HG03103 (cell line): ENCODE measurements around the gene GADL1.

ENCODE experiments used
- ATAC-seq: cut with Tn5 transposase; IDR thresholded peaks from one replicate; pipeline ENCODE4 v1.9.1; 2021; ENCODE audit warnings: low read depth; ENCODE audit not compliant: unreplicated experiment

GADL1 gene, protein sequence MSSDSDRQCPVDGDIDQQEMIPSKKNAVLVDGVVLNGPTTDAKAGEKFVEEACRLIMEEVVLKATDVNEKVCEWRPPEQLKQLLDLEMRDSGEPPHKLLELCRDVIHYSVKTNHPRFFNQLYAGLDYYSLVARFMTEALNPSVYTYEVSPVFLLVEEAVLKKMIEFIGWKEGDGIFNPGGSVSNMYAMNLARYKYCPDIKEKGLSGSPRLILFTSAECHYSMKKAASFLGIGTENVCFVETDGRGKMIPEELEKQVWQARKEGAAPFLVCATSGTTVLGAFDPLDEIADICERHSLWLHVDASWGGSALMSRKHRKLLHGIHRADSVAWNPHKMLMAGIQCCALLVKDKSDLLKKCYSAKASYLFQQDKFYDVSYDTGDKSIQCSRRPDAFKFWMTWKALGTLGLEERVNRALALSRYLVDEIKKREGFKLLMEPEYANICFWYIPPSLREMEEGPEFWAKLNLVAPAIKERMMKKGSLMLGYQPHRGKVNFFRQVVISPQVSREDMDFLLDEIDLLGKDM

DNA sequence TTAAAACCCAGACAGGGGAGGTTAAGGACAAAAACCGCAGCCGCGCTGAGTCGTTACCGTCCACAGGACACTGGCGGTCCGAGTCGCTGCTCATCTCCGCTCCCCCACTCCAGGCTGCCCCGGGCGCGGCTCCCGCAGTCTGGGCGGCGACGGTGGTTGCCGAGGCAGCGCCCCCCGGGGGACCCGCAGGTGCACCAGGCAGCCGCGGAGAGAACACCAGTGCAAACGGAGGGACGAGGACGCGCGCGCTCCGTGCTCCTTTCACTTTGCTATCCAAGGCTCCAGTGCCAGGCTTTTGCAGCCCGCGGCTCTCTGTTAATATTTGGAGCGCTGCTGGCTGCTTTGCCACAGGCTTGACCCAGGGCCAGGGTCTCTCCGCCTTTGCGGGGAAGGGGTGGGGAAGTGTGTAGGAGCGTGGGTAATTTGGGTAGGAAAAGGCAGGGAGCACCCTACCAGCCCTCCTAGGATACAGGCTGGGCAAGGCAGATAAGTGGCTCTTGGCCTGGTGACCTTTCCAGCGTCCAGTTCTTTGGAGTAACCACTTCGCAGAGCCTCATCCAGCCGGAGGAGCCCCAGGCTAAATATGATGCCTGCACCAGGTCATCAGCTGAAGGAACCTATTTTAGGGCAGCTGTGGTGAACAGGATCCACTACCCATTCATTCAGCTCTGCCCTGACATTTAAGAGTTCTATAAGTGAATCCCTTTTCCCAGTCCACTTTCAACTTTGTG lies at the start of gene GADL1:
Gene GADL1 (minus strand): TSS at position 141 of the 731 bp plus-strand sequence. CDS start 47 bp downstream, at position 94.
- ATAC-seq = no peak

DNA sequence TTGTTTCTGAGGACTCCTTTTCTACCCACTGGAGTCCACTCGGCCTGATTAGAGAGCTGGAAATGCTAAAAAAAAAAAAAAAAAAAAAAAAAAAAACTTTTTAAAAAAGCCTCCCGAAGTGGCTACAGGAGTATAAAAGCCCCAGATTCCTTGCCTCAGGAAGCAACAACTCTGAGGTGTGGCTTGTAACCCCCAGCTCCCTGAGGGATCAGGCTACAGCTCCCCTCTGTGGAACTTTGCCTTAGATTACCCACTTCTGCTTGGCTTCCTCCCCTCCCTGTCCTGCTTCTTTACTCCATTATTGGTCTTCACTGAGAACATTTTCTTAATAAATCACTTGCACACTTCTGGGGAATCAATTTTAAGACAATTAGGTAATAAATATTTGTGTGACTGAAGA lies 49.7 kb upstream of the GADL1 start:
- ATAC-seq = no peak

DNA sequence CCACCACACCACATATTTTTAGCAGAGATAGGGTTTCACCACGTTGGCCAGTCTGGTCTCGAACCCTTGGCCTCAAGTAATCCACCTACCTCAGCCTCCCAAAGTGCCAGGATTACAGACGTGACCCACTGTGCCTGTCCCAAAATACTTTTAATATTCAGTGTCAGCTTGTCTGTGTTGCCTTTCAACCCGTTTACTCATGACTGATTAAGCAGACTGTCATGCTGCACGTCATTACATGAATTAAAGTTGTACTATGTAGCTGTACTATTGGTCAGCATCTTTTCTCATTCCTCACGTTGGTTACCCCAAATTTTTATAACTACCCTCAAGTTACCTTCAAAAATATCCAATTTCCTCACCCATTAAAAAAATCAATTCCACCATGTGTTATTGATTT lies 48.7 kb upstream of the GADL1 start:
- no peak for ATAC-seq

DNA sequence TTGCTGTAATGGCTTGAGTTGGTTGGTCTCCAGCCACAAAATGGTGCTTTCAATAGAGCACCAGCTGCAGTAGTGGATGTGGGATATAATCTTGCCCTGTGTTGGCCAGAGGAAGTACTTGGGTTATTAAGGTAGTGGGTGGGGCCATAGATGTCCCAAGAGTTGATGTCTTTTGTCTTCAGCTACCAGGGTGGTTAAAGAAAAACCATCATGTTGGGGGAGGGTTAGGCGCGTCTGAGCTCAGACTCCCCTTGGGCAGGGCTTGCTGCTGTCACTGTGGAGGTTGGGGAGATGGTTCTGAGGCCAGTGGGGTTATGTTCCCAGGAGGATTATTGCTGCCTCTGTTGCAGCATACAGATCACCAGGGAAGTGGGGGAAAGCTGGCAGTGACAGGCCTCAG lies 46.9 kb upstream of the GADL1 start:
- no peak for ATAC-seq

DNA sequence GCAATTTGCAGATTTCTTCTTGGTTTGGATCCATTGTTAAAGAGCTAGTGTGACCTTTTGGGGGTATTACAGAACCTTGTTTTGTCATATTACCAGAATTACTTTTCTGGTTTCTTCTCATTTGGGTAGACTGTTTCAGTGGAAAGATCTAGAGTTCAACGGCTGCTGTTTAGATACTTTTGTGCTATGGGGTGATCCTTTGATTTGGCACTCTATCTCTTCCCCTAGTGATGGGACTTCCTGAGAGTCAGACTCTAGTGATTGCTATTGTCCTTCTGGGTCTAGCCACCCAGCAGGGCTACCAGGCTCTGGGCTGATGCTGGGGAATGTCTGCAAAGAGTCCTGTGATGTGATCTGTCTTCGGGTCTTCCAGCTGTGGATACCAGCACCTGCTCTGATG lies 46.3 kb upstream of the GADL1 start:
- no peak for ATAC-seq

DNA sequence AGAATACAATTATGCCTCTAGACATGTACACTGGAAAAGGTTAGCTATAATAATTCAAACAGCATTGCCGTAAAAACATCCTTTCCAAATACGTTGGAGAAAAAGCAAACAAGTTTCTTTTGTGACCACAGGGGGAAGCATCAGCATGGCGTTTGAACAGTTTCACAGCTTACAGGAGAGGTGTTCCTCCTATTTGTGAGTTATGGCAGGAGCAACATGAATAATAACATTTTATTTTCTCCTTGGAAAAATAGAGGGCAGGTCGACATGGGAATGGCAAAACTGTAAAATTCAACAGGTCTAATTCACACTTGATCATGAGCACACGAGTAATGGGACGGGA lies 39.7 kb upstream of the GADL1 start:
- no peak for ATAC-seq

DNA sequence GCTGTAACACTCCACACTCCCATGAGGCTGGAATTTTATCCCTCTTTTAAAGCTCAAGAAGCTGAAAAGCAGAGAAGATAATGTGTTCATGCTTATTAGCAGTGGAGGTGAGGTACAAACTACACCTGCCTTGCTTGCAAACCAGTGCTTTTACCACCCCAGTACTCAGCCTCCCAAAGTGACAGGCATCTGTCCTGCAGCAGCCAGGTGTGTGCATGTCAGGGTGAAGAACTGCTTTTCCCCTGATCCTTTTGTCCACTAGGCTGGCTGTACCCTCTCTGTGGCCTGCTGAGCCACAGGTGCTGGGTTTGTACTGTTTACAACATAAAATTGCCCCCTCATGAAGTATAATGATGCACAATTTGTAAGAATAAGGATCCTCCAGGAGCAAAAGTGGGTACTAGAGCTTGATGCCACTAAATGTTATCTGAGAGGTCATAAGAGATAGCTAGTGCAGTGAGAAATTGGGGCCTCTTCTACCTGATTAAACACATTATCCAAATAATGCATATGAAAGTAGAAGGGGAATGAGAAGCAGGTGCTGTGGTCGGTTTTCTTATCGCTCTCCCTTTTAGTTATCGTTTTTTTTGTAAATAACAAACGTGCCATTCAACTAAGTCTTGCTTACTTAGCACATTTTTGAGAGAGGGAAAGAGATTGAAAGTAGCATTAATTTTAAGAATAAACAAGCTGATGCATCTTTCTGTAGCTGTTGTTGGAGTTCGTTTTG lies 39.2 kb upstream of the GADL1 start:
- no peak for ATAC-seq

DNA sequence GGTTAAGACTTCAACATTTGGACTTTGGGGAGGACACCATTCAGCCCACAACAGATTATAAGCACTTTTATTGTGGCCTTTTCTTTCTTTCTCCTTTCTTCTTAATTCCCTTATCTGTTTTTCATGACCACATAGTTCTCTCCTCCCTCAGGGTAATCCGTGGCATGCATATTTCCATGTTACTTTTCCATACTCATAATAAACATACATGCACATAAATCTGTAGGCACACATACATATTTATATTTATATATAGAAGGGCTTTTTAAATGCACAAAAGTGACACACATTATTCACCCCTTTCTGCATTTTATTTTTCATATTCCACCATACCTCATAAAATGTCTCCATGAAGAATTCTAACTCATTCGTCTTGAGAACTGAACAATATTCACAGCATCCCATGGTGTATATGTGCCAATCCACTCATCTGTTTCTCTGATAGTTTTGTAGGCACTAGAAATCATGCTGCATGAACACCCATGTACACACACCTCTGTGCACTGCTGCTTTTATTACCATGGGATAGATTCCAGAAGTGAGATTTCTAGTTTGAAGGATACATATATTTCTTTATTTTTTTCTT lies 38.1 kb upstream of the GADL1 start:
- no peak for ATAC-seq

DNA sequence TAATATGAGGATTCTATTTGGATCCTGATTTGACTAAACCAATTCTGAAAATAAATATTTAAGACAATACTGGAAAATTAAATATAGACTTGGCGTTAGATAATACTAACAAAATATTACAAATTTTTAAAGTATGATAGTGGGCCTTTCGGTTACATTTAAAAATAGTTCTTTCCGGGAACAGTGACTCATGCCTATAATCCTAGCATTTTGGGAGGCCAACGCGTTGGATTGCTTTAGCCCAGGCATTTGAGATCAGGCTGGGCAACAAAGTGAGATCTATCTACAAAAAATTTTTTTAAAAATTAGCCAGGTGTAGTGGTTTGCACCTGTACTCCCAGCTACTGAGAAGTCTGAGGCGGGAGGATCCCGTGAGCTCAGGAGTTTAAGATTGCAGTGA lies 30.3 kb upstream of the GADL1 start:
- ATAC-seq = no peak

DNA sequence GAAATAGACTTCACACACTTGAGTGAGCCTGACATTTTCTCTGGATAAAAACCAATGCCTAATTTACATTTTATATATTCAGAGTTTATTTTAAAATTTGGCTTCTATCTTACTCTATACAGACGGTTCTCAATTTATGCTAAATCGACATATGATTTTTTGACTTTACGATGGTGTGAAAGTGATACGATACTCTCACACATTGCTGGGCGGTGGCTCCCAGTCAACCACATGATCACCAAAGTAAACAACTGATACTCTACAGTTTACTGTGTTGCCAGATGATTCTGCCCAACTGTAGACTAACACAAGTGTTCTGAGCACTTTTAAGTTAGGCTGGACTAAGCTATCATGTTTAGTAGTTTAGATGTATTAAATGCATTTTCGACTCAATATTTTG lies 25.1 kb upstream of the GADL1 start:
- ATAC-seq = no peak

DNA sequence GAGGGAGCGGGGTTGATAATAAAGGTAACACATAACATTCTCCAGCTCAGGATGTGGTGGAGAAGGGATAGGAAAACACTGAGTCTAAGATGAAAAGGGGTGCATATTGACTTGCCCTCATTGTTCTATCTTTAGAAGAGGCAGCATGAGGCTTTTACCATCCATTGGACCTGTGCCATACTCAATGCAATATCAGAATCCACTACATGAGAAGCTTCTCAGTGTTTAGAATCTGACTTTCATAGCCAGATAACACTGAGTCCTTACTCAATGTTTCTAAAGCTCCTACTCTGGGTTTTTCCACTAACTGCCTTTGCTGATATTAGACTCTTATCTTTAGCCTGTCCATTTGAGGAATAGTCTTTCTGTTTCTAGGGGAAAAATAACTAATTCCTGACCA lies 24.3 kb upstream of the GADL1 start:
- no peak for ATAC-seq

DNA sequence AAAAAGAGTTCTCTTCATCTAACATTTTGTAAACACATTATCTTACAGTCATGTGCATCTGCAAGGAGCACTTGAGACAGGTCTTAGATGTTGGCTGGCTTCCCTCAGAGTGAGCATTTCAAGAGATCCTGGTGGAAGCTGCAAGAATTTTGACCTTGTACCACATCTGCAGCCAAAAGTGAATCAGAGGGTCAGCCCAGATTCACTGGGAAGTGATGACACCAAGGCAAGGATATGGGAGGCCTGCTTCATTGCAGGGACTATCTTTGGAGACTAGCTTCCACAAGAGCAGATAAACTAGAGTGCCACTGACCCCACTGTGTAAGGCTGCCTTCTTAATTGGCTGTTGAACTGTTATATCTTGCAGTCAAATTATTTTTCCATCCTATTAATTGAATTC lies 21.3 kb upstream of the GADL1 start:
- ATAC-seq = no peak

DNA sequence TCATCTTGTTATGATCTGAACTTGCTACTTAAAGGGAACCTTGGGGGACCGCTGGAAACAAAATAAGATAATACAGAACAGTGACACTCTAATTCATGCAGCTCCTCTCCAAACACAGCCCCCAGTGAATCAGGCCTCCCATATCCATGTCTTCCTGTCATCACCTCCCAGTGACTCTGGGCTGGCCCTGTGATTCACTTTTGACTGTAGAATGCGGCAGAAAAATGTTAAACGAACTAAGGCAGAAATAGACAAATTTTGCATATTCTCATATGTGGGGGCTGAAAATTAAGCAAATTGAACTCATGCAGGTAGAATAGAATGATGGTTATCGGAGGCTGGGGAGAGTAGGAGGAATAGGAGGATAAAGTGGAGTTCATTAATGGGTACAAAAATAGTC lies 20.2 kb upstream of the GADL1 start:
- ATAC-seq = no peak

DNA sequence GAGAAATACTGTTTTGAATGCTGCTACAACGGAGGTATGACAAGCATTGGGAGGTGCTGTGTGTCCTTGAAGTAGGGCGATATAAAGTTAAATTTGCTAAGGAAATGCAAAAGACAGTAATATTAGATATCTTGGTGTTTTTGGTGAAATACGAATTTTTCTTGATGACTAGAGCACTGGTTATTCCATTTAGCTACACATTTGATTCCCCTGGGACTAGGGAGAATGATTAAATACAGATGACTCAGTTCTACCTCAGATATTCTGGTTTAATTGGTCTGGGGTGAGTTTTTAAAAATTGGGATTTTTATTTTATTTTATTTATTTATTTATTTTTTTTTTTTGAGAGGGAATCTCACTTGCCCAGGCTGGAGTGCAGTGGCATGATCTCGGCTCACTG lies 18.7 kb upstream of the GADL1 start:
- no peak for ATAC-seq

DNA sequence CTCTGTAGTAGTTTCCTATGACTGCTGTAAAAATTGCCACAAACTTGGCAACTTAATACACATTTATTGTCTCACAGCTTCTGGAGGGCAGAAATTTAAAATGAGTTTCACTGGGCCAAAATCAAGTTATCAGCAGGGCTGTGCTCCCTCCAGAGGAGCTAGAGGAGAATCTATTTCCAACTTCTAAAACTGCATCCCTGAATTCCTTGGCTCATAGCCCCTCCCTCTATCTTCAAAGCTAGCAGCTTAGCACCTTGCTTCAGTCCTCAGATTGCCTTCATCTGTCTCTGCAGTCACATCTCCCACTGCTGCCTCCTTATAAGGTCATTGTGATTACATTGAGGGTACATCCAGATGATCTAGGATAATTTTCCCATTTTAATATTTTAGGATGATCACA lies 17.8 kb upstream of the GADL1 start:
- no peak for ATAC-seq

DNA sequence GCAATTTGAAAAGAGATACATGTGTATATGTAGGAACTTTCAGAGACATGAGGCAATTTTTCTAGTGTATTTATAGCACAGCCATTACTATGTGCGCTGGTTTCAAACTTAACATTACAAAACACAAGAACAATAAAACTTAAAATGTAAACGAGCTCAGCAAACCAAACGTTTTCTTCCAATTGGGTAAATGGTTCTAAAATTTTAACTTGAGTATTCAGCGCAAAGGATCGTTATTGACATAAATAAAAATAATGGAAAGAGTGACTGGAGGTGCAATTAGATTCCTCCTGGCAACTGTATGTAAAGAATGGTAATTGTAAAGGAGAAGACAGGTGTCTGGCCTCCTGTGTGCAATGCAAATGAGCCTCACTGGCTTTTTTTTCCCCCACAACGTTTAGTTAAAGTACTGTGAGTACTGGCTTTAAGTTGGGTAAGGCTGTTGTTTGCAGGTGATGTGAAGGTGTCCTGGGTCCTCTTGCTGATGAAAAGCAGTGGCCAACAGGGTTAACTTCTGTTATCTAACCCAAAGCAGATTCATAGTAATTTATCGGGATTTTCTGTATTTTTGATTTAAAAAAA lies 14.1 kb upstream of the GADL1 start:
- no peak for ATAC-seq

DNA sequence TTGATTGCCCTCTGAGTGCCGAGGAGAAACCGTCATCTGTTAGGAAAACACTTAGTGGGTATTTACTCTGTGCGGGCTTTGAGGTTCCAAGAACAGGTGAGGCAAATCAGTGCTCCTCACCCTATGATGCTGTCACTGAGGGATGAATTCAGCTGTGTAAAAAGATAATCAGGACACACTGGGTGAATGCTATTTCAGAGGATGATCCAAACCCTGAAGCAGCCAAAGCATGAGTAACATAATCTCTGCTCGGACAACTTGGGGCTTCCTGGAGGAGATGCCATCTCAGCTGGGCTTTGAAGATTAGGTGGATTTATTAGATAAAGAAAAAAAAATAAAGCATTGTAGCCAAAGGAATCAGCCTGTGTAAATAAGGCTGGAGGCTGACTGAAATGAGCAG lies 10.5 kb upstream of the GADL1 start:
- ATAC-seq = no peak

DNA sequence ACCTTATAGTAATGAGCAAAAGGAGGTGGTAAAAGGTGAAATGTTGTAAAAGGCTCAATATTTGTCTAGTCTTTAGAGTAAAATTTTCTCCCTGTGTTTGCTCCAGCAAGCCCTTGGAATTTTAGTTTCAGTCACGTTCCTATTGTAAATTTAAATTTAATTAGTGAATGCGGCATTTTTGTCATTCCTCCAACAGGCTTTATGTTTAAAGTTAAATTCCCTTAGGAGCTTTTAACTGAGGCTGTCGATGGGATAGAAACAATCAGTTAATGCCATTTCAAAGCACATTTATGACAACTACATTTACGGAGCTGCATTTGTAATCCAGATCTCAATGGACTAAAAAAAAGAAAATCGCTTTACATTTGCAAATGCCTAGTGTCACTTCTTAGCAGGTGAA lies 868 bp upstream of the GADL1 start:
- no peak for ATAC-seq

DNA sequence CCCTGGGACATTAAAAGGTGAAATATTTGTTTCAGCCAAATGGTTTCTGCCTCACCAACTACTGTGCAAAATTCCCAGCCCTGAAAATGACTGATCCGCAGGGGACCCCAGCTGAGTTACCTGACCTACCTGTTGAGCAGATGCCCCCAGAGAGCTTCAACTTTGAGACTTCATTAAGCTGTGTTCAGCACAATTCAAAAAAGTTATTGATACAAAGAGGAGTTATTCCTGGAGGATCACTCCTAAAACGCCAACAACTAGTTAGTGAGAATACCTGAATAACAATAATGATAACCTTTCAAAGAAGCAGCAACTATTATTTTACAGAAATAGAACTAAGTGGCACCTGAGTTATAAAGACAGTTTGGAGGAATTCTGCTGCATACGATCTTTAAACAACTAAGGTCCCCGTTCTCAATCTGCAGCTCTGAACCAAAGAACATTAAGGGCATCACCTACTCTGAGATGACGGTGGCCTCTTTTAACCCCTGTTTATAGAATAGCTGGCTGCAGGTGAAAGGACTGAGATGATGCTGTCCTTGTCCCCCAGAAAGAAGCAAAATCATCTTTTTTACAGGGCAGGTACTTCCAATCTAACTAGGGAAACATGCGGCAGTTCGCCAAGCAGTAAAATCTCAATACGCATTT lies 659 bp downstream of the GADL1 start:
- ATAC-seq = no peak

DNA sequence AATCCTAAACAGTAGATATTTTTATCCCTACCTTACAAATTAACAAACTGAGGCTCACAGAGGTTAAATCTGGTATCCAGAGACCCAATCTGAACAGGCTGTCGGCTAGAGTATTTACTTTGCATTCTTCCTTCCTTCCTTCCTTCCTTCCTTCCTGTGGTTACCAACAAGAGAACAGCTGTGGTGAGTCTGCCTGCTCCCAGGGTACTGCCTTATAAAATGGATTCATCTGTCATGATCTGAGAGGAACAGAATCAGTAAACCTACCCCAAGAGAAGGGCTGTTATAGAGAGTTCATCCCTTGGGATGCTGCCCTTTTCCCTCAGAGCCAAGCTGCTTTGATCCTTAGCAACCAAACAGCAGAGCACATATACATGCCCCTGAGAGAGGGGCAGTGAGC lies 3.6 kb downstream of the GADL1 start:
- ATAC-seq = no peak
